HepG2 (cell line): ENCODE results near the gene PRR14. TPM values are rescaled to one million over a fixed set of nuclear protein-coding genes. Genes with fewer than 3 reads are reported as not detected.

Experiments used
- ATAC-seq: fragments of 200-7000 bp; cut with Tn5 transposase; 3 replicates; pipeline ENCODE4 v1.9.1; 2020; ENCODE audit warnings: mild to moderate bottlenecking, moderate library complexity
- BruUV-seq: library from RNA; stranded (reverse); fragments of 400-500 nt; replicated peaks from 2 replicates; lab custom pipeline; 2021; lab: Mats Ljungman, UMichigan
- CTCF ChIA-PET: fragments of 300-600 bp; formaldehyde crosslinking; extraction: SDS; loops from one replicate; lab custom pipeline; 2021; ENCODE audit warnings: low total read pairs, inconsistent platforms, low intra/inter-chr PET ratio; lab: Yijun Ruan, JAX
- POLR2A ChIA-PET: fragments of 350-600 bp; sonication (Branson Sonifier 250); formaldehyde crosslinking; loops from one replicate; lab custom pipeline; 2020; ENCODE audit warnings: antibody characterized with exemption, inconsistent platforms; lab: Yijun Ruan, JAX
- DNase-seq: peaks from one replicate; pipeline ENCODE4 v3.0.0-alpha.2; 2015; ENCODE audit warnings: low spot score
- FAIRE-seq: peaks from 3 replicates; lab custom pipeline; 2011; peaks lifted over from hg19 to GRCh38; lab: Jason Lieb, UNC
- H2AFZ ChIP-seq: one replicate; pipeline ENCODE4 v1.6.1; 2011; ENCODE audit warnings: low read length, inconsistent platforms
- H3K27ac ChIP-seq: fragments of 300-600 bp; 3 replicates; pipeline ENCODE4 v1.8.0; 2011; ENCODE audit warnings: mixed run types, mild to moderate bottlenecking, mixed read lengths, low read length, inconsistent platforms; ENCODE audit not compliant: insufficient read depth; ENCODE audit errors: extremely low read length
- H3K27me3 ChIP-seq, 2 experiments: fragments of 200-600 bp in 1 of 2; 2 replicates in 1 of 2; 3 replicates in 1 of 2; pipeline versions ENCODE4 v1.6.0 to v1.8.0; 2011; ENCODE audit warnings: low read length in 2 of 2, mild to moderate bottlenecking in 2 of 2, moderate library complexity in 2 of 2, inconsistent platforms in 1 of 2; ENCODE audit not compliant: insufficient read depth in 2 of 2, control insufficient read depth in 1 of 2
- H3K36me3 ChIP-seq, 2 experiments: fragments of 200-600 bp in 1 of 2; replicated peaks in 1 of 2; 2 replicates in 1 of 2; 3 replicates in 1 of 2; pipeline versions ENCODE4 v1.5.1 to v1.8.0; 2011; ENCODE audit warnings: low read length in 2 of 2, inconsistent platforms in 1 of 2; ENCODE audit not compliant: insufficient read depth in 2 of 2, control insufficient read depth in 1 of 2
- H3K4me1 ChIP-seq: 2 replicates; pipeline ENCODE4 v1.5.1; 2012; ENCODE audit warnings: low read length, inconsistent platforms; ENCODE audit not compliant: insufficient read depth
- H3K4me2 ChIP-seq: 2 replicates; pipeline ENCODE4 v1.6.0; 2011; ENCODE audit warnings: low read depth, low read length, inconsistent platforms
- H3K4me3 ChIP-seq, 3 experiments: fragments of 200-600 bp in 1 of 3; sonication (generic), shearing (Covaris generic) in 1 of 3; replicated peaks in 1 of 3; 2 replicates each; pipeline ENCODE4 v1.5.1; 2011 to 2016; ENCODE audit warnings: low read length in 3 of 3, inconsistent platforms in 2 of 3, low read depth in 2 of 3, mild to moderate bottlenecking in 2 of 3, control low read depth in 1 of 3, mixed read lengths in 1 of 3; ENCODE audit not compliant: insufficient read depth in 1 of 3
- H3K79me2 ChIP-seq: one replicate; pipeline ENCODE4 v1.6.1; 2011; ENCODE audit warnings: low read length, inconsistent platforms; ENCODE audit not compliant: insufficient read depth
- H3K9ac ChIP-seq: 2 replicates; pipeline ENCODE4 v1.6.0; 2011; ENCODE audit warnings: mild to moderate bottlenecking, low read depth, low read length, inconsistent platforms; ENCODE audit not compliant: insufficient read depth
- H3K9me3 ChIP-seq: 2 replicates; pipeline ENCODE4 v1.5.1; 2012; ENCODE audit warnings: mild to moderate bottlenecking, low read length
- H4K20me1 ChIP-seq: 2 replicates; pipeline ENCODE4 v1.6.0; 2011; ENCODE audit warnings: inconsistent platforms, mild to moderate bottlenecking, low read length, moderate library complexity; ENCODE audit not compliant: insufficient read depth
- CEBPB ChIP-seq: IDR thresholded peaks from 2 replicates; pipeline ENCODE4 v1.6.1; 2011; ENCODE audit warnings: low read depth, low read length, improper control_type of control experiment, borderline replicate concordance
- CEBPG ChIP-seq: IDR thresholded peaks from 2 replicates; pipeline ENCODE4 v1.6.1; 2016
- ELK4 ChIP-seq: sonication (generic); formaldehyde crosslinking; IDR thresholded peaks from 2 replicates; pipeline ENCODE4 v1.9.0; 2021; ENCODE audit warnings: missing genetic modification reagents, borderline replicate concordance
- HMG20A ChIP-seq: IDR thresholded peaks from 2 replicates; pipeline ENCODE4 v1.6.1; 2016; ENCODE audit warnings: borderline replicate concordance
- MXD4 ChIP-seq: IDR thresholded peaks from 2 replicates; pipeline ENCODE4 v1.6.1; 2016; ENCODE audit warnings: mild to moderate bottlenecking, missing biosample characterization, missing genetic modification reagents
- TEAD2 ChIP-seq: sonication (generic); formaldehyde crosslinking; IDR thresholded peaks from 2 replicates; pipeline ENCODE4 v1.9.0; 2021; ENCODE audit warnings: missing genetic modification reagents
- THYN1 ChIP-seq: sonication (generic); formaldehyde crosslinking; IDR thresholded peaks from 2 replicates; pipeline ENCODE4 v1.8.1; 2023; ENCODE audit warnings: low read depth, mild to moderate bottlenecking, moderate library complexity, missing genetic modification reagents, borderline replicate concordance
- ZNF33A ChIP-seq: sonication (generic); formaldehyde crosslinking; IDR thresholded peaks from 2 replicates; pipeline ENCODE4 v1.5.1; 2020; ENCODE audit warnings: missing genetic modification reagents, mild to moderate bottlenecking, moderate library complexity, borderline replicate concordance
- ZNF432 ChIP-seq: sonication (generic); formaldehyde crosslinking; IDR thresholded peaks from 2 replicates; pipeline ENCODE4 v1.5.0; 2020; ENCODE audit warnings: missing genetic modification reagents, mild to moderate bottlenecking, borderline replicate concordance
- ZNF572 ChIP-seq: sonication (generic); formaldehyde crosslinking; IDR thresholded peaks from 2 replicates; pipeline ENCODE4 v1.5.1; 2020; ENCODE audit warnings: mild to moderate bottlenecking, missing genetic modification reagents
- ZSCAN25 ChIP-seq: sonication (generic); formaldehyde crosslinking; IDR thresholded peaks from 2 replicates; pipeline ENCODE4 v1.8.0; 2022; ENCODE audit warnings: mild to moderate bottlenecking, missing genetic modification reagents
- WGBS: methylation state at CpG from one replicate; pipeline ENCODE4 v1.1.6; 2017; ENCODE audit warnings: low lambda C conversion rate; 5-methylcytosine and 5-hydroxymethylcytosine counted together
- in situ Hi-C: cut with HindIII; loops from 2 replicates; pipeline ENCODE4 v1.10.0; 2017; ENCODE audit warnings: low pct_unique_long_range_greater_than_20kb; ENCODE audit not compliant: extremely low pct_ligation_motif_present
- intact Hi-C: fragments of 100-400 bp; cut with micrococcal nuclease; formaldehyde crosslinking; loops from one replicate; pipeline ENCODE4 v1.10.0; 2022; ENCODE audit not compliant: unreplicated experiment
- polyA plus RNA-seq, 8 experiments: library from polyadenylated mRNA; depleted of rRNA in 3 of 8; stranded (reverse) in 7 of 8; unstranded in 1 of 8; fragments of >200 nt; fragmentation: Illumina TruSeq in 4 of 8; extraction: Trizol in 4 of 8; gene quantifications; 2 replicates each; pipeline versions ENCODE4 v1.2.1 to v1.2.3, GENCODE V29; 2011 to 2016; ENCODE audit warnings: low read depth in 4 of 8, missing spikeins in 1 of 8, mixed read lengths in 1 of 8; ENCODE audit not compliant: insufficient read depth in 1 of 8
- total RNA-seq, 5 experiments: library from RNA; depleted of rRNA; stranded (reverse); fragments of >200 nt; fragmentation: Illumina TruSeq; extraction: Trizol; gene quantifications; 2 replicates each; pipeline ENCODE4 v1.2.3, GENCODE V29; 2016; ENCODE audit warnings: low read depth in 1 of 5

PRR14 gene
- total and polyA plus RNA-seq, 2 of the 13 experiments (the other 11 are each of a cell fraction or from before 2014, with no cell fraction given): 8.4 to 11.0 TPM

GRCh38 chr16:30619202-30619601 is 31.6 kb upstream of the PRR14 start:
- POLR2A ChIA-PET: interaction anchor here (1.1 to 6.5 kb wide), 4 partner anchors 10 to 212 kb away, joined by 3 to 46 read pairs (median 4); partner anchors contain the start of genes DCTPP1, ZNF689 and ZNF771
- no peak overlapping the region for H3K9ac ChIP-seq
- TF ChIP-seq CEBPG (peak; percentile 62), ZNF432 (no peak), HMG20A (no peak), CEBPB (peak; percentile 91)
- TF ChIP-seq, all 625 proteins: peak for 2
- Histone ChIP-seq H2AFZ (no peak overlapping the region), H3K79me2 (no peaks in the 10 kb centered on the region), H3K4me1 (peaks cover 86% of the 10 kb centered on the region), H3K4me2 (0 out of 2 replicates have a peak overlapping the region, but pooled peaks have one; percentile 2), H3K9me3 (no peaks in the 10 kb centered on the region), H3K27ac (no peak overlapping the region), H4K20me1 (no peaks in the 10 kb centered on the region), H3K27me3 (peaks cover 0 to 19% of the 10 kb centered on the region in 2 experiments; a peak in 3 of 5 replicates), H3K4me3 (no peak overlapping the region), H3K36me3 (no peaks in the 10 kb centered on the region)
- WGBS: 47% methylated on average over 4 of the region's 4 CpGs
- DNase-seq (no peak), FAIRE-seq (no peak), ATAC-seq (no peak)
- in situ Hi-C loops: loop anchor here (10.0 kb wide), 1 partner anchor 264 kb away; the partner anchor contains the start of gene CD2BP2
- intact Hi-C loops: loop anchor here (5.0 kb wide), 1 partner anchor 77 kb away; no protein-coding TSS in a partner anchor
- no TSS peak for BruUV-seq
- CTCF ChIA-PET: interaction anchor here (1.1 kb wide), 1 partner anchor 10 kb away, joined by 4 read pairs; no protein-coding TSS in a partner anchor

GRCh38 chr16:30619638-30620037 is 31.1 kb upstream of the PRR14 start:
- H2AFZ ChIP-seq: no peak overlapping the region
- in situ Hi-C loops: loop anchor here (5.0 to 10.0 kb wide), 2 partner anchors 47 to 265 kb away; partner anchors contain the start of genes CD2BP2 and ZNF688
- no peak overlapping the region for H3K9ac ChIP-seq
- CTCF ChIA-PET: interaction anchor here (1.1 kb wide), 1 partner anchor 9 kb away, joined by 4 read pairs; no protein-coding TSS in a partner anchor
- H3K36me3 ChIP-seq: no peaks in the 10 kb centered on the region
- TF ChIP-seq ZNF572 (CRISPR knock-in tag) (no peak), ZNF33A (no peak), MXD4 (CRISPR knock-in tag) (no peak), TEAD2 (CRISPR knock-in tag) (no peak), ELK4 (CRISPR knock-in tag) (no peak), THYN1 (CRISPR knock-in tag) (no peak), ZSCAN25 (CRISPR knock-in tag) (no peak)
- no peak overlapping the region for H3K27ac ChIP-seq
- DNase-seq: no peak
- ATAC-seq: no peak
- H3K9me3 ChIP-seq: no peaks in the 10 kb centered on the region
- H3K27me3 ChIP-seq: peaks cover 0 to 19% of the 10 kb centered on the region in 2 experiments; a peak in 3 of 5 replicates
- no peak for FAIRE-seq
- no peaks in the 10 kb centered on the region for H4K20me1 ChIP-seq
- intact Hi-C loops: loop anchor here (5.0 kb wide), 1 partner anchor 77 kb away; no protein-coding TSS in a partner anchor
- no peak overlapping the region for H3K4me3 ChIP-seq
- POLR2A ChIA-PET: interaction anchor here (1.1 to 6.5 kb wide), 4 partner anchors 10 to 212 kb away, joined by 3 to 46 read pairs (median 4); partner anchors contain the start of genes DCTPP1, ZNF689 and ZNF771
- H3K4me1 ChIP-seq: peaks cover 86% of the 10 kb centered on the region
- H3K4me2 ChIP-seq: 0 out of 2 replicates have a peak overlapping the region, but pooled peaks have one; percentile 2
- no TSS peak for BruUV-seq
- 20% methylated on average over 5 of the region's 5 CpGs for WGBS
- H3K79me2 ChIP-seq: no peaks in the 10 kb centered on the region
